H1 (cell line): ENCODE measurements around the gene MR1.

ENCODE experiments used
- EP300 ChIP-seq, 2 experiments: IDR thresholded peaks; 1 replicate in 1 of 2; 2 replicates in 1 of 2; pipeline ENCODE4 v1.6.1; 2011 to 2012; ENCODE audit warnings: low read depth in 2 of 2, low read length in 2 of 2, mild to moderate bottlenecking in 2 of 2, borderline replicate concordance in 1 of 2, inconsistent platforms in 1 of 2, moderate library complexity in 1 of 2
- EZH2 ChIP-seq: fragments of 200-600 bp; sonication (generic); IDR thresholded peaks from 2 replicates; pipeline ENCODE4 v1.7.1; 2012; ENCODE audit warnings: low read depth, mild to moderate bottlenecking, moderate library complexity, low read length, inconsistent platforms; ENCODE audit not compliant: severe bottlenecking
- HDAC6 ChIP-seq: IDR thresholded peaks from one replicate; pipeline ENCODE4 v1.7.1; 2012; ENCODE audit warnings: low read depth, mild to moderate bottlenecking, inconsistent platforms, low read length, moderate library complexity
- JUN ChIP-seq: IDR thresholded peaks from 2 replicates; pipeline ENCODE4 v1.6.1; 2011; ENCODE audit warnings: low read depth, mild to moderate bottlenecking, improper control_type of control experiment, low read length
- JUND ChIP-seq: IDR thresholded peaks from 2 replicates; pipeline ENCODE4 v1.6.1; 2011; ENCODE audit warnings: mild to moderate bottlenecking, improper control_type of control experiment, low read length
- POLR2A ChIP-seq, 2 experiments: IDR thresholded peaks; 1 replicate in 1 of 2; 2 replicates in 1 of 2; pipeline ENCODE4 v1.6.1; 2011; ENCODE audit warnings: low read depth in 2 of 2, low read length in 2 of 2, mild to moderate bottlenecking in 2 of 2; ENCODE audit errors: control extremely low read depth in 1 of 2
- POLR2AphosphoS5 ChIP-seq: IDR thresholded peaks from 2 replicates; pipeline ENCODE4 v1.6.1; 2011; ENCODE audit warnings: low read depth, low read length
- RNF2 ChIP-seq: fragments of 200-900, 300-1000 bp; sonication (generic); IDR thresholded peaks from 2 replicates; pipeline ENCODE4 v1.7.1; 2016; ENCODE audit warnings: borderline replicate concordance, low read depth, mild to moderate bottlenecking, antibody characterized with exemption, low read length; ENCODE audit not compliant: poor library complexity, severe bottlenecking; ENCODE audit errors: missing control alignments
- TF ChIP-seq, protein P1 (sequence below), 3 experiments: IDR thresholded peaks; 1 replicate in 2 of 3; 2 replicates in 1 of 3; pipeline versions ENCODE4 v1.5.1 to v1.6.1; 2011; ENCODE audit warnings: low read length in 3 of 3, mild to moderate bottlenecking in 3 of 3, inconsistent platforms in 2 of 3, low read depth in 1 of 3, moderate library complexity in 1 of 3; ENCODE audit not compliant: insufficient read depth in 1 of 3; ENCODE audit errors: control extremely low read depth in 1 of 3

DNA sequence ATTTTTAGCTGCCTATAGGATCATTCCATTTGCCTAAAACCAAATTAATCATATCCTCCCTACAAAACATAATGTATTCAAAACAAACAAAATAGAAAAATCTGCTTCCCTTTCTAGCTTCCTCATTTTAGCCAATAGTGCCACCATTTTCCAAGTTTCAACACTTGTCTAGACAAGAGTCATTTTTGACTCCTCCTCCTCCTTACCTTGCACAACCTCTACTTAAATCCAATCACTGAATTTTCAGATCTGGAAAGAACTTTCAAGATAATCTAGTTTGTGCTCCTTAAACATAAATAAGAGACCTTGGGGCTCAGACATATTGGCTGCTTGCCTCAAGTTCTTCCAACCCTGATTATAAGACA lies 18.6 kb upstream of the MR1 start:
- no peak for TF ChIP-seq POLR2A (IDR thresholded peaks at IDR 0.05; ENCODE audit: control extremely low read depth in 1 of 2, low read depth in 2 of 2, low read length in 2 of 2)
- no peak for TF ChIP-seq JUND
- TF ChIP-seq EZH2, result no peak
- no peak for TF ChIP-seq RNF2
- TF ChIP-seq, protein P1, sequence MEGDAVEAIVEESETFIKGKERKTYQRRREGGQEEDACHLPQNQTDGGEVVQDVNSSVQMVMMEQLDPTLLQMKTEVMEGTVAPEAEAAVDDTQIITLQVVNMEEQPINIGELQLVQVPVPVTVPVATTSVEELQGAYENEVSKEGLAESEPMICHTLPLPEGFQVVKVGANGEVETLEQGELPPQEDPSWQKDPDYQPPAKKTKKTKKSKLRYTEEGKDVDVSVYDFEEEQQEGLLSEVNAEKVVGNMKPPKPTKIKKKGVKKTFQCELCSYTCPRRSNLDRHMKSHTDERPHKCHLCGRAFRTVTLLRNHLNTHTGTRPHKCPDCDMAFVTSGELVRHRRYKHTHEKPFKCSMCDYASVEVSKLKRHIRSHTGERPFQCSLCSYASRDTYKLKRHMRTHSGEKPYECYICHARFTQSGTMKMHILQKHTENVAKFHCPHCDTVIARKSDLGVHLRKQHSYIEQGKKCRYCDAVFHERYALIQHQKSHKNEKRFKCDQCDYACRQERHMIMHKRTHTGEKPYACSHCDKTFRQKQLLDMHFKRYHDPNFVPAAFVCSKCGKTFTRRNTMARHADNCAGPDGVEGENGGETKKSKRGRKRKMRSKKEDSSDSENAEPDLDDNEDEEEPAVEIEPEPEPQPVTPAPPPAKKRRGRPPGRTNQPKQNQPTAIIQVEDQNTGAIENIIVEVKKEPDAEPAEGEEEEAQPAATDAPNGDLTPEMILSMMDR (IDR thresholded peaks at IDR 0.05; ENCODE audit: control extremely low read depth in 1 of 3, insufficient read depth in 1 of 3, low read depth in 1 of 3, low read length in 3 of 3), result no peak
- TF ChIP-seq POLR2AphosphoS5, result no peak
- no peak for TF ChIP-seq HDAC6
- no peak for TF ChIP-seq EP300 (IDR thresholded peaks at IDR 0.05; ENCODE audit: borderline replicate concordance in 1 of 2, low read depth in 2 of 2, low read length in 2 of 2)
- no peak for TF ChIP-seq JUN
